ENCODE results near the gene CDC42BPB. TPM values are rescaled to one million over a fixed set of nuclear protein-coding genes. Genes with fewer than 3 reads are reported as not detected.

Gene CDC42BPB
- total RNA-seq, 6 experiments from 2014 or later: 73.7 to 85.1 (median 79.9) TPM

- peaks cover 6% of the 10 kb centered on the region; the same call in 1 of the 2 replicates for H3K9me3 Mint-ChIP-seq
Measured at GRCh38 chr14:103041464-103041863, 15.9 kb downstream of the CDC42BPB start.

GRCh38 chr14:103033681-103034096 lies 23.7 kb downstream of the CDC42BPB start:
- no peaks in the 10 kb centered on the region for H3K9me3 Mint-ChIP-seq
- no peaks in the 10 kb centered on the region for H3K27me3 Mint-ChIP-seq (ENCODE audit: insufficient read depth)
- peaks cover 4% of the 10 kb centered on the region; the same call in 1 of the 2 replicates for H3K36me3 Mint-ChIP-seq (ENCODE audit: low read depth)
- no peak overlapping the region for H3K4me3 Mint-ChIP-seq
- TF ChIP-seq CTCF (IDR thresholded peaks at IDR 0.05): no peak
- no peak for DNase-seq
- no peak overlapping the region for H3K27ac Mint-ChIP-seq
- peaks cover 23% of the 10 kb centered on the region for H3K4me1 Mint-ChIP-seq (ENCODE audit: low read depth)

More at GRCh38 chr14:103041464-103041863, 15.9 kb downstream of the CDC42BPB start:
- H3K4me1 Mint-ChIP-seq (ENCODE audit: low read depth): peaks cover 7% of the 10 kb centered on the region; the same call in 1 of the 2 replicates
- H3K27ac Mint-ChIP-seq: no peak overlapping the region
- H3K4me3 Mint-ChIP-seq: no peak overlapping the region
- TF ChIP-seq CTCF (IDR thresholded peaks at IDR 0.05): no peak
- peaks cover 38% of the 10 kb centered on the region for H3K36me3 Mint-ChIP-seq (ENCODE audit: low read depth)
- H3K27me3 Mint-ChIP-seq (ENCODE audit: insufficient read depth): no peaks in the 10 kb centered on the region
- DNase-seq: no peak

- H3K4me1 Mint-ChIP-seq (ENCODE audit: low read depth): peaks cover 25% of the 10 kb centered on the region
- H3K27ac Mint-ChIP-seq: no peak overlapping the region
- H3K36me3 Mint-ChIP-seq (ENCODE audit: low read depth): peaks cover 4% of the 10 kb centered on the region
- no peak for DNase-seq
- peak; percentile 22 for TF ChIP-seq CTCF (IDR thresholded peaks at IDR 0.05)
- H3K4me3 Mint-ChIP-seq: no peak overlapping the region
- no peaks in the 10 kb centered on the region for H3K9me3 Mint-ChIP-seq
- H3K27me3 Mint-ChIP-seq (ENCODE audit: insufficient read depth): no peaks in the 10 kb centered on the region
Measured at GRCh38 chr14:103031956-103032355, 25.4 kb downstream of the CDC42BPB start.

GRCh38 chr14:103031566-103031911 lies 25.8 kb downstream of the CDC42BPB start:
- Mint-ChIP-seq H3K4me3 (no peak overlapping the region), H3K27me3 (ENCODE audit: insufficient read depth) (no peaks in the 10 kb centered on the region), H3K36me3 (ENCODE audit: low read depth) (peaks cover 4% of the 10 kb centered on the region), H3K4me1 (ENCODE audit: low read depth) (peaks cover 29% of the 10 kb centered on the region), H3K9me3 (no peaks in the 10 kb centered on the region), H3K27ac (no peak overlapping the region)
- no peak for DNase-seq
- no peak for TF ChIP-seq CTCF (IDR thresholded peaks at IDR 0.05)

- DNase-seq: no peak
- H3K9me3 Mint-ChIP-seq: no peaks in the 10 kb centered on the region
- H3K27me3 Mint-ChIP-seq (ENCODE audit: insufficient read depth): no peaks in the 10 kb centered on the region
- TF ChIP-seq CTCF (IDR thresholded peaks at IDR 0.05): no peak
- no peak overlapping the region for H3K4me3 Mint-ChIP-seq
- H3K4me1 Mint-ChIP-seq (ENCODE audit: low read depth): peaks cover 31% of the 10 kb centered on the region
- H3K36me3 Mint-ChIP-seq (ENCODE audit: low read depth): peaks cover 4% of the 10 kb centered on the region
- 0 out of 2 replicates have a peak overlapping the region, but pooled peaks have one; percentile 11 for H3K27ac Mint-ChIP-seq
Measured at GRCh38 chr14:103030741-103031565, 26.4 kb downstream of the CDC42BPB start.

Data from HFFc6 (cell line).